ENCODE data around the gene MCF2L. TPM values are rescaled to one million over a fixed set of nuclear protein-coding genes. Genes with fewer than 3 reads are reported as not detected.

The MCF2L gene
- total RNA-seq, 1 donor from 2014 or later = 90.0 TPM

GRCh38 chr13:113005997-113006396 lies 37.0 kb downstream of the MCF2L start:
- Mint-ChIP-seq H3K4me1 (ENCODE audit: low read depth) (peaks cover 17% of the 10 kb centered on the region), H3K9me3 (ENCODE audit: low read depth) (no peaks in the 10 kb centered on the region), H3K4me3 (ENCODE audit: low read depth) (no peak overlapping the region), H3K27me3 (no peaks in the 10 kb centered on the region), H3K36me3 (ENCODE audit: insufficient read depth) (peaks cover 5% of the 10 kb centered on the region), H3K27ac (no peak overlapping the region)
- DNase-seq (ENCODE audit: low spot score, unreplicated experiment) = no peak
- TF ChIP-seq, protein P1, sequence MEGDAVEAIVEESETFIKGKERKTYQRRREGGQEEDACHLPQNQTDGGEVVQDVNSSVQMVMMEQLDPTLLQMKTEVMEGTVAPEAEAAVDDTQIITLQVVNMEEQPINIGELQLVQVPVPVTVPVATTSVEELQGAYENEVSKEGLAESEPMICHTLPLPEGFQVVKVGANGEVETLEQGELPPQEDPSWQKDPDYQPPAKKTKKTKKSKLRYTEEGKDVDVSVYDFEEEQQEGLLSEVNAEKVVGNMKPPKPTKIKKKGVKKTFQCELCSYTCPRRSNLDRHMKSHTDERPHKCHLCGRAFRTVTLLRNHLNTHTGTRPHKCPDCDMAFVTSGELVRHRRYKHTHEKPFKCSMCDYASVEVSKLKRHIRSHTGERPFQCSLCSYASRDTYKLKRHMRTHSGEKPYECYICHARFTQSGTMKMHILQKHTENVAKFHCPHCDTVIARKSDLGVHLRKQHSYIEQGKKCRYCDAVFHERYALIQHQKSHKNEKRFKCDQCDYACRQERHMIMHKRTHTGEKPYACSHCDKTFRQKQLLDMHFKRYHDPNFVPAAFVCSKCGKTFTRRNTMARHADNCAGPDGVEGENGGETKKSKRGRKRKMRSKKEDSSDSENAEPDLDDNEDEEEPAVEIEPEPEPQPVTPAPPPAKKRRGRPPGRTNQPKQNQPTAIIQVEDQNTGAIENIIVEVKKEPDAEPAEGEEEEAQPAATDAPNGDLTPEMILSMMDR (IDR thresholded peaks at IDR 0.05; ENCODE audit: unreplicated experiment) = no peak

GRCh38 chr13:113006660-113007059 lies 37.6 kb downstream of the MCF2L start:
- Mint-ChIP-seq H3K36me3 (ENCODE audit: insufficient read depth) (peaks cover 9% of the 10 kb centered on the region), H3K4me3 (ENCODE audit: low read depth) (no peak overlapping the region), H3K27me3 (no peaks in the 10 kb centered on the region), H3K9me3 (ENCODE audit: low read depth) (peaks cover 3% of the 10 kb centered on the region), H3K4me1 (ENCODE audit: low read depth) (peaks cover 14% of the 10 kb centered on the region), H3K27ac (no peak overlapping the region)
- TF ChIP-seq, protein P1 (IDR thresholded peaks at IDR 0.05; ENCODE audit: unreplicated experiment) = no peak
- no peak for DNase-seq (ENCODE audit: low spot score, unreplicated experiment)

DNA sequence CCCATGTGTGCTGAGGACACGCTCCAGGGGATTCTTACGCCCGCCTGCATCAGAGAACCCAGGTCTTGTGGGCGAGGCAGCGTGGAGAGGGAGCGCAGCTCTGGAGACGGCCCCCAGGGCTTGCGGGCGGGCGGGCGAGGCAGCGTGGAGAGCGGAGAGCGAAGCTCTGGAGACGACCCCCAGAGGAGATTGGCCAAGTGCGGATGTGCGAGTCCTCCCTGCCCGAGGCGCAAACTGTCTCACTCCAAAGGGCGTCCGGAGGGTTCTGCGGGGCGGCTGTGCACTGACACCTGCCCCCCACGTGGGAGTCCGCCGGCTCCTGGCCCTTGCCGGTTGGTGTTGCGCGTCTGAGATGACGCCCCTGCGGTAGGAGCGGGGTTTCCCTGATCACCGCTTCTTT lies 39.8 kb downstream of the MCF2L start:
- peaks cover 17% of the 10 kb centered on the region for H3K4me1 Mint-ChIP-seq (ENCODE audit: low read depth)
- DNase-seq (ENCODE audit: low spot score, unreplicated experiment) = no peak
- peaks cover 9% of the 10 kb centered on the region for H3K36me3 Mint-ChIP-seq (ENCODE audit: insufficient read depth)
- no peaks in the 10 kb centered on the region for H3K27me3 Mint-ChIP-seq
- no peak overlapping the region for H3K4me3 Mint-ChIP-seq (ENCODE audit: low read depth)
- TF ChIP-seq, protein P1 (IDR thresholded peaks at IDR 0.05; ENCODE audit: unreplicated experiment) = no peak
- no peak overlapping the region for H3K27ac Mint-ChIP-seq
- peaks cover 3% of the 10 kb centered on the region for H3K9me3 Mint-ChIP-seq (ENCODE audit: low read depth)

DNA sequence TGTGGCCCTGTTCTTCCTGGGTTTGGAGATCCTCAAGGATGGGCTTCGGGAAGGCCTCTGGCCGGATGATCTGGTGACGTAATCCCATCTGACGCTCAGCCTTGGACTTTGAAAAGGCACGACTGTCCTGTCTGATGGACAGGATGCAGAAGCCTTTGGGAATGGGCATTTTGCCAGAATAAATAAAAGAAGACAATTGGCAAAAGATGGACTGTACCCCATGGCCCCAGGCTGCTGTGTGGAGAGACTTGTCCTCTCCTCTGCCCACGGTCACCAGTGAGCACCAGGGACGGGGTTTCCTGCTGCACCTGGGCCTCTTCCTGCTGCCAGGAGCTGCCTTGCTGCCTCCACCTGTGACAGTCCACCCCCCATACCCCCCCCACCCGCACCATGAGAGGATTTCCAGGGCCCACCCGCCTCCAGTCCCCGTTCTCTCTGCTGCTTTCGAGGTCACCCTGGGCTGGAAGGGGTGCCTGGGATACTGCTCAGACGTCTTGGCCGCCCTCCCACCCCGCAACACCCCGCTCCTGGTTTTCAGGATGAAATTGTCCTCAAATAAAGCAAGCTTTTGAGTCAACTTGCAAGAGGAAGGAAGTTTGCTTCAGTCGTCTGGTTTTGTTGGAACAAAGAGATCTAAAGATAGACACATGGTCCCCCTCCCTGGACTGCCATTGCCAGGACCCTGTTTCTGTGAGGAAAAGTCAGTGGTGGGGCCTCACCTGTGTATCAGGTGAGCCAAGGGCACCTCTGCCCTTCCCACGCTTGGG lies 40.9 kb downstream of the MCF2L start:
- Mint-ChIP-seq H3K36me3 (ENCODE audit: insufficient read depth) (peaks cover 9% of the 10 kb centered on the region), H3K4me3 (ENCODE audit: low read depth) (no peak overlapping the region), H3K4me1 (ENCODE audit: low read depth) (peaks cover 20% of the 10 kb centered on the region), H3K9me3 (ENCODE audit: low read depth) (peaks cover 3% of the 10 kb centered on the region), H3K27me3 (no peaks in the 10 kb centered on the region), H3K27ac (no peak overlapping the region)
- DNase-seq (ENCODE audit: low spot score, unreplicated experiment) = no peak
- TF ChIP-seq, protein P1 (IDR thresholded peaks at IDR 0.05; ENCODE audit: unreplicated experiment) = no peak

- Mint-ChIP-seq H3K4me1 (ENCODE audit: low read depth) (peaks cover 20% of the 10 kb centered on the region), H3K9me3 (ENCODE audit: low read depth) (peaks cover 3% of the 10 kb centered on the region), H3K27ac (peak overlapping the region; percentile 36), H3K36me3 (ENCODE audit: insufficient read depth) (peaks cover 7% of the 10 kb centered on the region), H3K27me3 (no peaks in the 10 kb centered on the region), H3K4me3 (ENCODE audit: low read depth) (no peak overlapping the region)
- TF ChIP-seq, protein P1 (IDR thresholded peaks at IDR 0.05; ENCODE audit: unreplicated experiment) = no peak
- DNase-seq (ENCODE audit: low spot score, unreplicated experiment) = no peak
Observed at GRCh38 chr13:113010510-113010865, 41.5 kb downstream of the MCF2L start.

Measured in progenitor cell of endocrine pancreas (in vitro differentiated cells).